HG03469 (cell line): ENCODE measurements around the gene PTPRN2.

Experiments used
- ATAC-seq: cut with Tn5 transposase; IDR thresholded peaks from one replicate; pipeline ENCODE4 v1.9.1; 2021; ENCODE audit warnings: mild to moderate bottlenecking, moderate library complexity, moderate number of reproducible peaks; ENCODE audit not compliant: unreplicated experiment

Gene PTPRN2

GRCh38 chr7:157554393-157555238, 1033.0 kb downstream of the PTPRN2 start:
- ATAC-seq: no peak

- ATAC-seq: no peak
Observed at GRCh38 chr7:157553256-157553655, 1034.4 kb downstream of the PTPRN2 start.

DNA sequence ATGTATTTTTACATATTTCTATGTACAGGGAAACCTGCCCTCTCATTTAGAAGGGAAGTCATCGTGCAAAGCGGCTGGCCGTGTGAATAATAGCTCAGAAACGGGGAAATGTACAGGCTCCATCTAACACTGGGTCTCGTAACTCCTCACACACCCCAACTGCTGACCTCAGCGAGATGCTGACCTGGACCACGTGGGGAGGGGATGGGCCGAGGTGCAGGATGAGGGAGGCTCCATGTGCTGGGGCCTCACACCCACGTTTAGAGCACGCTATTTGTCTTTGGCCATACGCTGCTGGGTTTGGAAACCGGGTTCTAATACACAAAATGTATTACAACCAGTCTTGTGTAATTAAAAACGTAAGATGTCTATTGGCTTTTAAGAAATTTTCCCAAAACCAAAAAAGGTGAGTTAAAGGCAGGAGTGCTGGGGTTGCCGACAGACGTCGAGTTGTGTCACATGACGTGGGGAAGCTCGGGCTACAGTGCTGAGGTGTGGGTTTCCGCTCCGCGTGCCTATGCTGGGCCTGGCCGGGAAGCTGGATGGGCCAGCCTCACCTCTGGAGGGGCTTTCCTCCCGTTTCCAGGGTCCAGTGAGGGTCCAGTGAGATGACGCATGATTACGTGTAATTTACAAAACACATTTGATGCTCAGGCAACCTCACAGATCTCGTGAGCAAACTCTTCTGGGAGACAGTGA, 1035.2 kb downstream of the PTPRN2 start:
- no peak for ATAC-seq

GRCh38 chr7:157551325-157552070, 1036.1 kb downstream of the PTPRN2 start:
- no peak for ATAC-seq

DNA sequence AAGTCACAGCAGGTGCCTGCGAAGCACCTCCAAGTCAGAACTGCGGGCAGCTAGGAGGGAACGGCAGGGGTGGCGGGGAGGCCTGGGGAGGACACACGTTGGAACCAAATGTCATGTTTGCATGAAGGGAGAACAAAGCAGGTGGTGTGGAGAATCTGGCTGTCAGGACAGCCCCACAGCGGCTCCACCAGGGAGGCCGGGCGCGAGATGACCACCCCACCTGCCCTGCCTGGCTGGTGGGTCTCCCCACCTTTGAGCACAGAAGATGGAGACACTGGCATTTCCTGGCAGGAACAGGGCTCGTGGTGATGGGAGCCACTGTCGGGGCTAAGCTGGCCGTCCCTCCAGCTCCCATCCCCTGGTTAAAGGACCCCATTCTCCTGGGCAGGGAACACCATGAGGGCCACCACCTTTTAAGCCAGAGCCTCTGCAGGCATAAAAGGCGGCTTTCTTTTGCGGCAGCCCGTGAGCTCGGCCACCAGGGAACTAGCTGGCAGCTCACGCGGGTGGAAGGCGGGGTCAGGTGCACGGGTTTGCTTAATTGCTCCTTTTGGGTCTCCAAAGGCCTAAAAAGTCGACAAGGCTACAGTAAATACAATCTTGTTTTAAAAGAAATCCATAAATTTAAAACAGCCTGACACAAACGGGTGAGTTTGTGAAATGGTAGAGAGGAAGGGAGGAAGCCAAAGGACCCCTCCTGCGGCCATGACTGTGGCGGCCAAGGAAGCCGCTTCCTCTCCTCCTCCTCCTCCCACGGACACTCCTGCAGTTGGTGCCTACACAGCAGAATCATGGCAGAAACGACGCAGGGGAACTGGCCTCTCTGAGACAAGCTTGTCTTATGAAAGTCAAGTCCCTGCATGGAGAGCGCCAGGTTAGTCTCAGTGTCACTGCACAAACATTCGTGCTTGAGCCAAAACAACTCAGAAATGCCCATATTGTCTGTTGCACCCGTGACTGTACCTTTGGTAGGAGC, 1037.0 kb downstream of the PTPRN2 start:
- no peak for ATAC-seq

DNA sequence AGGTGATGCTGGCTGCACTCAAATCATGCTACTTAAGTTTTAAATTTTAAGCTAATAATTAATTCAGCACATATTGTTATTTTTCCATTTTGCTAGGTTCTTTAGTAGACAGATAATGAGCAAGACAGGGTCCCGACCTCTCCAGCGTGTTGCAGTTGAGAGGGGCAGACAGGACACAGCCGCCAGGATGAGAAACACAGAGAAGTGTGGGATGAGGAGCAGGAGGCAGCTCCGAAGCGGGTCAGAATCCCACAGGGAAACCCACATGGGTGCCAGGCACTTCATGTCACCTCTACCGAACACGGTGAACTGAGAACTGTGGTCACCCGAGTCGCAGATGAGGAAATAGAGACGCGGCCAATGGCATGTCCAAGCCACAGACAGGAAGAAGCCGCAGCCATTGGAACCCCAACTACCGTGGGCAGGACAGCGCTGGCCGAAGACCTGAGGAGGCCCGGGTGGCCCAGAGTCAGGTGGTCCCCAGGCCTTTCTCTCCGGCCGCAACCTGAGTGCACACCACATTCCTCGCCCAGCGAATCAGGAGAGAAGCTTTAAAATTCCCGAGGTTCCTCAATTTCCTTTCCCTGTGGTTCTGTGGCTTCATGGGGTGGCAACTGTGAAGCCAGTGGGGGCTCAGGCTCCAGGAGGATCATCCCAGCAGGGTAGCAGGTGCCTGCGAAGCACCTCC, 1037.9 kb downstream of the PTPRN2 start:
- no peak for ATAC-seq

DNA sequence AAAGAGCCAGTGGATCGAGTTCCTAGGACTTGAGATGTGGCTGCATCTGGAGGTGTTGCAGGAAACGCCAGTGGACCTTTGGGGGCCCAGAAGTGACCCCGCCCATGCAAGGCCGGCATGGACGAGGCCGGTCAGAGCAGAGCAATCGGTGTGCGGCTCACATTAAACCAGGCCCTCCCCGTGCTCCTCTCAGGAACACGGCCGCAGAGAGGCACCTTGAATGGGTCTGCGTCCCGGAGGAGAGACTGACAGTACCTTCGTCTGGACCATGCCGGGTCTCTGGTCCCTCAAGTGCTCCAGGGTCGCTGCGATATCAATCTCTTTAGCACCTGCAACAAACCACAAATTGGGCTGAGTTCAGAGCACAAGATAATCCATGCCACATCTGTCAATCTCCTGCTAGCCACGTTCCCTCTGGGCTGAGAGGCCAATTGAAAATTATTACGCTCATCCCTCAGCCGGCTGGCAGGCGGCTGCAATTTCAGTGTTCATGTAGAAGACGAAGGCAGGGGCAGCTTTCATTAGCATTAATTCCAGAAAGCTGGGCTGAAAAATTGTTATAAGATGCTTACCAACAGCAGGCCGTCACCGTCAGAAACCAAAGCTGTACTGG, 1038.8 kb downstream of the PTPRN2 start:
- ATAC-seq: no peak

- ATAC-seq: no peak
Observed at GRCh38 chr7:157547611-157548010, 1040.0 kb downstream of the PTPRN2 start.

DNA sequence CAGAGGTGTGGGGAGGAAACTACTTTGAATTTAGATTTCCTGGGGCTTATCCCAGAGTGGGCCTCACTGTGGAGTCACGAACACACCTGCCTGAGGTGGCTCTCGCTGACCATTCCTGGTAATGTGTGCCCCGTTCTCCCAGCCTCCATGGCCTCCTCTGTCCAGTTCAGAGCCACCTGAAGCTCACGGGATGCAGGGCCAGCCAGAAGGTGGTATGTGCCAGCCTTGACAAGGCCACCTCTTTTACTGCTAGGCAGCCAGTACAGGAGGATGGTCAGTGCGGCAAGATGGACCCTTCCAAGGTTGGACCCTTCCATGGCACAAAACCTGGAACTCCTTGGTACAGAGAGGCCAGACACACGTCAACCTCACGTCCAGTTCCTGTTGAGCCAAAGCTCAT, 1040.5 kb downstream of the PTPRN2 start:
- no peak for ATAC-seq

GRCh38 chr7:157545681-157546060, 1042.0 kb downstream of the PTPRN2 start:
- no peak for ATAC-seq

DNA sequence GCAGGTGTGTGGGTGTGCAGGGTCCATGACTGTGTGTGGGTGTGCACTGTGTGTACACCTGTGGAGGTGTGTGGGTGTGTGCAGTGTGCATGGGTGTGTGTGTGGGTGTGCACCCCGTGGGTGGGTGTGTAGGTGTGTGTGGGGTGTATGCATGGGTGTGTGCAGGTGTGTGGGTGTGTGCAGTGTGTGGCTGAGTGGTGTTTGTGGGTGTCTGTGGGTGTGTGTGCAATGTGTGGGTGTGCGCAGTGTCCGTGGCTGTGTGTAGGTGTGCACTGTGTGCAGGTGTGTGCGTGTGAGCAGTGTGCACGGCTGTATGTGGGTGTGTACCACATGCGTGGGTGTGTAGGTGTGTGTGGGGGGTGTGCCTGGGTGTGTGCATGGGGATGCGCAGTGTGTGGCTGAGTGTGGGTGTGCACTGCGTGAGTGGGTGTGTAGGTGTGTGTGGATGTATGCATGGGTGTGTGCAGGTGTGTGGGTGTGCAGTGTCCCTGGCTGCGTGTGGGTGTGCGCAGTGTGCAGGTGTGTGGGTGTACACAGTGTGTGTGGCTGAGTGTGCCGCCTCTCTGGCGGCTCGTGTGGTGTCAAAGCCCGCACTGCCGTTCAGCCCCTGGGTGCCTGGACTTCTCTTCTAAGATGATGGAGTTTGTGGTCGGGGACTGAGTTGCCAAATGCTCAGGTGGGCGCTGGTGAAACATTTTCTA, 1042.5 kb downstream of the PTPRN2 start:
- no peak for ATAC-seq

DNA sequence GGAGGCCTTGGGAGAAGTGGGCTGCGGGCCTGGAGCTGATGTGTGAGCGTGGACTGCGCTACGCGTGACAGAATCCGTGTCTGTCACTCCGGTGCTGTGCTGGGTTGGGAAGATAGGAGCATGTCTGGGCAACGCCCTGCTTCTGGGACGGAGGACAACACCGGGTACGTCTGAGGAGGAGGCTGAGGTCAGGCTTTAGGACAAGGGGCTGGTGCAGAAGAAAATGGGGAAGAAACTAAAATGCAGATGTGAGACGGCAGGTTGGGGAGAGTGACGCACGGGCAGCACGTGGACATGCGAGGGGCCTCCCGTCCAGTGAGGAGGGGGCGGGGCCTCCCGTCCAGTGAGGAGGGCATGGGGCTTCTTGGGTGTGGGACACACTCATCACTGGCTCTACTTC, 1043.4 kb downstream of the PTPRN2 start:
- no peak for ATAC-seq

DNA sequence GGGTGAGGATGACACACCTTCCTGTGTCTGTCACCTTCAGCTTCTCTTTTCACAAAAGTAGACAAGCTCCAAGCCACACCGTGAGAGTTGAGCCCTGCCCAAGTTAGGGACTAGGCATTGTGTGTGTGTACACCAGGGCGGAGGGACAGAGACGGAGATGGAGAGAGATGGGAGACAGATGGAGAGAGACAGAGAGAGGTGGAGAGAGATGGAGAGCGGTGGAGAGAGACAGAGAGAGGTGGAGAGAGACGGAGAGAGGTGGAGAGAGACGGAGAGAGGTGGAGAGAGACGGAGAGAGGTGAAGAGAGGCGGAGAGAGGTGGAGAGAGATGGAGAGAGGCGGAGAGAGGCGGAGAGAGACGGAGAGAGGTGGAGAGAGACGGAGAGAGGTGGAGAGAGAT, 1043.8 kb downstream of the PTPRN2 start:
- ATAC-seq: no peak

- ATAC-seq: no peak
Observed at GRCh38 chr7:157543276-157543675, 1044.3 kb downstream of the PTPRN2 start.

DNA sequence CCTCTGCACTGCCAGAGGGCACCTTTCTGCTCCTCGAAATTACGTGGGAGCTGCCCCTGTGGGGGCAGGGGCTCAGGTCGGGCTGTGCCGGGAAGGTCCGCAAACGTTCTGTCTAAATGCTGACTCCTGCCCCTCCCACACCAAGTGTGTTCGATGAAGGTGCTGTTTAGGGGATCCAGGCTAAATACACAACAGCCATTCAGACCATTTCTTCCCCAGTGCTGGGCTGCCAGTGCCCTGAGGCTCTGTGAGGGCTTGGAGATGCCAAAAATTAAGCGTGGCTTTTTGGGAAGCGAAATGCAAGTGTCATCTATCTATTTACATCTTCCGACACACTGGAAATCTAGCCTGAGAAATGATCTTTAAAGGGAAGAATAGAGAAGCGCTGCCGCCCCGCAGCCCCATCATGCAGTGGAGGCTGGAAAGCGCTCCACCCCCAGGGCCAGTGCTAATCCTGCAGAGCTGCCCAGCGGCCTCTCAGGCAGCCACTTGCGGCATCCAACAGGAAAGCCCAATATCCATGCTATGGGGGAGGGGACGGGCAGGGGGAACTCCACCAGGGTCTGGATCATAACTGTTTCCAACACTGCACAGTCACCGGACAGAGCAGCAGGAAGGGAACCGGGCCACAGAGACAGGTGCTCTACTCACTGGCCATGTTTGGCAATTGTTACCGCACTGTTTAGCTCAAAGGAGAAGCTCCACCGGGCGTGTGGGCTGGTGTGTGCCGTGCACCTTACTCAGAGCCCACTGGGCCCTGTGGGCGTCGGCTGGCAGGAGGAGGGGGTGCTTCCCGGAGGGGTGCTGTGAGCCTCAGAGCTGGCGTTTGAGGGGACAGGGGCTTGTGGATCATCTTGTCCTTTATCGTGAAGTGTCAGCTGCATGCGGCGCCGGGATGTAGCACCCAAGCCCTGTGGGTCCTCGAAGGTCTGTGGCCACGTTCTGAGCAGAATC, 1045.3 kb downstream of the PTPRN2 start:
- no peak for ATAC-seq

GRCh38 chr7:157541295-157542067, 1046.1 kb downstream of the PTPRN2 start:
- ATAC-seq: no peak
